Smooth muscle cell (in vitro differentiated cells): Measurements from ENCODE around the gene VAT1L. TPM values are rescaled to one million over a fixed set of nuclear protein-coding genes. Genes with fewer than 3 reads are reported as not detected.

Experiments
- DNase-seq: peaks from one replicate; lab custom pipeline; 2025; ENCODE audit not compliant: unreplicated experiment; lab: John Stamatoyannopoulos, UW
- H2AFZ ChIP-seq: fragments of 200-600 bp; sonication (generic); 2 replicates; pipeline ENCODE4 v1.6.0; 2016; ENCODE audit warnings: antibody characterized with exemption, low read depth, mild to moderate bottlenecking
- H3F3A ChIP-seq: fragments of 200-600 bp; sonication (generic); 2 replicates; pipeline ENCODE4 v1.6.0; 2017; ENCODE audit warnings: antibody characterized with exemption, low read depth
- H3K27ac ChIP-seq: fragments of 200-600 bp; sonication (generic); 2 replicates; pipeline ENCODE4 v1.5.1; 2016; ENCODE audit warnings: low read depth, mild to moderate bottlenecking
- H3K27me3 ChIP-seq: fragments of 200-600 bp; sonication (generic); 2 replicates; pipeline ENCODE4 v1.6.1; 2016; ENCODE audit warnings: low read depth, mild to moderate bottlenecking
- H3K36me3 ChIP-seq: fragments of 200-600 bp; sonication (generic); 2 replicates; pipeline ENCODE4 v1.5.1; 2016; ENCODE audit warnings: low read depth
- H3K4me1 ChIP-seq: fragments of 200-600 bp; sonication (generic); 2 replicates; pipeline ENCODE4 v1.5.1; 2016; ENCODE audit warnings: low read depth
- H3K4me2 ChIP-seq: fragments of 200-600 bp; sonication (generic); 2 replicates; pipeline ENCODE4 v1.6.0; 2016; ENCODE audit warnings: mild to moderate bottlenecking
- H3K4me3 ChIP-seq: fragments of 200-600 bp; sonication (generic); 2 replicates; pipeline ENCODE4 v1.5.1; 2016; ENCODE audit warnings: mild to moderate bottlenecking
- H3K79me2 ChIP-seq: fragments of 200-600 bp; sonication (generic); 2 replicates; pipeline ENCODE4 v1.6.0; 2016; ENCODE audit warnings: low read depth, mild to moderate bottlenecking
- H3K9ac ChIP-seq: fragments of 200-600 bp; sonication (generic); 2 replicates; pipeline ENCODE4 v1.6.0; 2016; ENCODE audit warnings: low read depth
- H3K9me3 ChIP-seq: fragments of 200-600 bp; sonication (generic); replicated peaks from 2 replicates; pipeline ENCODE4 v1.5.1; 2016; ENCODE audit warnings: low read depth
- H4K20me1 ChIP-seq: fragments of 200-600 bp; sonication (generic); 2 replicates; pipeline ENCODE4 v1.6.0; 2016; ENCODE audit warnings: low read depth
- CTCF ChIP-seq: fragments of 200-600 bp; sonication (generic); IDR thresholded peaks from 2 replicates; pipeline ENCODE4 v1.5.1; 2017; ENCODE audit warnings: borderline replicate concordance, mild to moderate bottlenecking, antibody characterized with exemption; ENCODE audit not compliant: insufficient read depth, poor library complexity, severe bottlenecking
- WGBS: methylation state at CpG from one replicate; pipeline ENCODE4 v1.1.7; 2016; ENCODE audit warnings: low lambda C conversion rate; 5-methylcytosine and 5-hydroxymethylcytosine counted together
- polyA plus RNA-seq: library from polyadenylated mRNA; unstranded; fragments of >200 nt; fragmentation: Nextera tagmentation; extraction: Ambion mirVana; gene quantifications from 2 replicates; pipeline ENCODE4 v1.2.1, GENCODE V29; 2016
- total RNA-seq: library from RNA; depleted of rRNA; stranded (reverse); fragments of >200 nt; gene quantifications from 2 replicates; pipeline ENCODE4 v1.2.3, GENCODE V29; 2014

VAT1L gene
- total and polyA plus RNA-seq, 2 experiments from 2014 or later = 4.0 to 5.4 TPM

GRCh38 chr16:77787452-77787851 lies 912 bp upstream of the VAT1L start:
- no peak for TF ChIP-seq CTCF
- H3K27ac ChIP-seq = no peak overlapping the region
- peaks cover 10% of the 10 kb centered on the region for H3K4me1 ChIP-seq
- no peak overlapping the region for H3K9ac ChIP-seq
- 71% methylated on average over 2 of the region's 2 CpGs for WGBS
- no peak overlapping the region for H3K4me3 ChIP-seq
- no peaks in the 10 kb centered on the region for H3K9me3 ChIP-seq
- no peaks in the 10 kb centered on the region for H3K79me2 ChIP-seq
- no peak overlapping the region for H2AFZ ChIP-seq
- peak overlapping the region; percentile 98 for H3K4me2 ChIP-seq
- H4K20me1 ChIP-seq = no peaks in the 10 kb centered on the region
- H3K36me3 ChIP-seq = no peaks in the 10 kb centered on the region
- DNase-seq = no peak
- H3F3A ChIP-seq = no peaks in the 10 kb centered on the region
- H3K27me3 ChIP-seq = peaks cover 47% of the 10 kb centered on the region

GRCh38 chr16:77789085-77790008 lies 983 bp downstream of the VAT1L start:
- H3K9me3 ChIP-seq = no peaks in the 10 kb centered on the region
- peaks cover 47% of the 10 kb centered on the region for H3K27me3 ChIP-seq
- peak overlapping the region; percentile 98 for H2AFZ ChIP-seq
- H3K4me2 ChIP-seq = peak overlapping the region; percentile 98
- no peak for DNase-seq
- no peaks in the 10 kb centered on the region for H4K20me1 ChIP-seq
- peaks cover 10% of the 10 kb centered on the region for H3K4me1 ChIP-seq
- peak overlapping the region; percentile 69 for H3K4me3 ChIP-seq
- no peaks in the 10 kb centered on the region for H3K79me2 ChIP-seq
- no peaks in the 10 kb centered on the region for H3K36me3 ChIP-seq
- H3K27ac ChIP-seq = no peak overlapping the region
- no peaks in the 10 kb centered on the region for H3F3A ChIP-seq
- no peak for TF ChIP-seq CTCF
- 5% methylated on average over 34 of the region's 34 CpGs for WGBS
- H3K9ac ChIP-seq = no peak overlapping the region

GRCh38 chr16:77790009-77790372 lies 1.6 kb downstream of the VAT1L start:
- Histone ChIP-seq H3K27me3 (peaks cover 47% of the 10 kb centered on the region), H3K79me2 (no peaks in the 10 kb centered on the region), H3K4me2 (peak overlapping the region; percentile 98), H3K27ac (no peak overlapping the region), H3K4me1 (peaks cover 10% of the 10 kb centered on the region), H3K9ac (no peak overlapping the region), H3K36me3 (no peaks in the 10 kb centered on the region), H4K20me1 (no peaks in the 10 kb centered on the region), H3F3A (no peaks in the 10 kb centered on the region), H2AFZ (no peak overlapping the region), H3K4me3 (no peak overlapping the region), H3K9me3 (no peaks in the 10 kb centered on the region)
- 22% methylated on average over 11 of the region's 11 CpGs for WGBS
- DNase-seq = no peak
- no peak for TF ChIP-seq CTCF

- H2AFZ ChIP-seq = no peak overlapping the region
- no peaks in the 10 kb centered on the region for H3K79me2 ChIP-seq
- H3K9ac ChIP-seq = no peak overlapping the region
- H3K27ac ChIP-seq = no peak overlapping the region
- H4K20me1 ChIP-seq = no peaks in the 10 kb centered on the region
- no peak overlapping the region for H3K4me2 ChIP-seq
- H3K27me3 ChIP-seq = peaks cover 47% of the 10 kb centered on the region
- H3K9me3 ChIP-seq = no peaks in the 10 kb centered on the region
- H3F3A ChIP-seq = no peaks in the 10 kb centered on the region
- 84% methylated on average over 3 of the region's 3 CpGs for WGBS
- TF ChIP-seq CTCF = no peak
- DNase-seq = no peak
- H3K36me3 ChIP-seq = no peaks in the 10 kb centered on the region
- no peak overlapping the region for H3K4me3 ChIP-seq
- peaks cover 10% of the 10 kb centered on the region for H3K4me1 ChIP-seq
Measured at GRCh38 chr16:77790912-77791311, 2.5 kb downstream of the VAT1L start.
